GM21619 (cell line): ENCODE data around the gene CSNK1G1.

Source experiments
- ATAC-seq: cut with Tn5 transposase; IDR thresholded peaks from one replicate; pipeline ENCODE4 v1.9.1; 2021; ENCODE audit not compliant: unreplicated experiment

CSNK1G1 gene

DNA sequence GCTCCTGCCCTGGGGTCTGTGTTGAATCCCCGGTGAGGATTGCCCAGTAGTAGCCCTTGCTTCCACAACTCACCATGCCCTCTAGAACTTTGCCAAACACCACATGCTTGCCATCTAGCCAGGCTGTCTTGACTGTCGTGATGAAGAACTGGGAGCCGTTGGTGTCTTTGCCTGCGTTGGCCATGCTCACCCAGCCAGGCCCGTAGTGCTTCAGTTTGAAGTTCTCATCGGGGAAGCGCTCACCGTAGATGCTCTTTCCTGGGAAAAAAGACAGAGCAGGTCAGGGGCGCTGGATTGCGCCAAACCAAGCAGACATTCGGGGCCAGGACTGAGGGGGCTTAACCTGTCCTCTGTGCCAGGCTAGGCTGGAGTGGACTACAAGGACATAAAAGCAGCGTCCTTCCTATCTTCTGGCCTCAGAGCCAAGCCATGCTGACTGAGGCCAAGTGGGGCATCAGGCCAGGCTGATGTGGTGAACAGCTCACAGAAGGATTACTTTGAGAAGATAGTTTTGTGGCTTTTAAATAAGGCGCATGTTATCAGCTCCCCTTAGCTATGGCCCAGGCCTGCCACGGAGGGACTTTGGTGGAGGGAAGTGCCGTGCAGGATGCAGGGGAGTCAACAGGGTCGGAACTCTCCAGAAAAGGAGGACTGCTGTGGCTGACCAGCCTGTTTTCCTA, 199.2 kb downstream of the CSNK1G1 start:
- no peak for ATAC-seq

DNA sequence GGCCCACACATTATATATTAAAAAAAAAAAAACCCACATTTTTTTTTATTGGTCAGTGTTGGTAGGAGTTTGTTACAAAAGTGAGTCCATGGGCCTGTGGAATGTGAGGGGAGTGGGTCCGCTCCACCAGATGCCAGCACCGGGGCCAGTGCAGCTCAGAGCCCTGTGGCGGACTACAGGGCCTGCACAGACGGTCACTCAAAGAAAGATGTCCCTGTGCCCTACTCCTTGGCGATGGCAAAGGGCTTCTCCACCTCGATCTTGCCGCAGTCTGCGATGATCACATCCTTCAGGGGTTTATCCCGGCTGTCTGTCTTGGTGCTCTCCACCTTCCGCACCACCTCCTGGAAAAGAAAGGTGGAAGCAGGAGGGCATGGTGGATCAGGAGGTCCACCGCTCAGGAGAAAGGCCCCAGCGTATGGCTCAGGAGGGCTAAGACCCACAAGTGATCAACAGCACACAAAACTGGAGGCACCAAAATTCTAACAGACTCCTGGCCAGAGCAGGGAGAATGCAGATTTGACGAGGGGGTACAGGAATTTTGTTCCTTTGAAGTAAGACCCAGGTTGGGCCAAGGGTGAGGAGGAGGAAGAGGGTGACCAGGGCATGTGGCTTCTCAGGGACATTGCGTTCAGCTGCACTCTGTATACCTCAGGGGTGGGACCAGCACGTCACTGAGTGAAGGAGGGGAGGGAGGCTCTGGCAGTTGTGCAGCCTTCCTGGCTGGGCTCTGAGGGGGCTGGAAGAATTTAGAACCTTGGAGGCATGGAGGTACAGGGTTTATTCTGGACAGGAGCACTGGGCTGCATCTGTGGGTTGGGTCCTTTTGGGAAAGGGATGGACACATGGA, 199.9 kb downstream of the CSNK1G1 start:
- no peak for ATAC-seq

DNA sequence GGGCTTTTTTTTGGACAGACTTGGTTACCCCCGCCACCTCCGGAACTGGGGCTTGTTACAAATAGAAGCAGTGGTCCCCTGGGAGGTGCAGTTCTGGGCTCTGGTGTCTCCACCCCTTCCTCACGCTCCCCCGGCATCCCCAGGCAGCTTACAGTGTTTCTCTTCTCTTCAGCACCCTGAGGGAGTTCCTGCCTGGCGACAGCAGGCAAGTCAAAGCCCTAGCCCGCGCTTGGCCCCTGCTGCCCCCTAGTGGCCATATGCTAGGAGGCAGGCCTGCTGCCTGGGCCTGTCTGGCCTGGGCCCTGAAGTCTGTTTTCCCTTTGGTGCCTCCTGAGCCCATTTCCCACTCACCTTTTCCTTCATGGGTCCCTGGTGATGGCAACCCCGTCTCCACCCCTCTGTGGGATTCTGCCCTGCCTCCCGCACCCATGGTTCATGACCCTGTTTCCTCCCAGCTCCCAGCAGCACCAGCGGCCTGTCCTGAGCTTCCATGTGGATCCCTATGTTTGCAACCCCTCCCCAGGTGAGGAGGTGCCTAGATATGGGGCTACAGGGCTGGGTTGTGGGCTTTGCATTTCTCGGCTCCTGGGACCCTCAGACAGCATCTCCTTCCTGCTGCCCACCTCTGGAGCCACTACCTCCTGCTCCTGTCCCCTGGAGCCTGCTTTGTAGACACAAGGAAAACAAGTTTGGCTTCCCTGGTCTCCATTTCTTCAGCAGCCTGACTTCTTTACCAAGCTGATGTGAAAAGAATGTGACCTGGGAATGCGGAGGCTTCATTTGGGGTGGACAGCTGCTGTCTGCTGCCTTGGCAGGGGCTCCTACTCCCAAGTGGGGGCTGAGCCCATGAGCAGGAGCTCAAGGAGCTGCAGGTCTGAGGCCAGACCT, 202.2 kb downstream of the CSNK1G1 start:
- ATAC-seq = peak; percentile 51

DNA sequence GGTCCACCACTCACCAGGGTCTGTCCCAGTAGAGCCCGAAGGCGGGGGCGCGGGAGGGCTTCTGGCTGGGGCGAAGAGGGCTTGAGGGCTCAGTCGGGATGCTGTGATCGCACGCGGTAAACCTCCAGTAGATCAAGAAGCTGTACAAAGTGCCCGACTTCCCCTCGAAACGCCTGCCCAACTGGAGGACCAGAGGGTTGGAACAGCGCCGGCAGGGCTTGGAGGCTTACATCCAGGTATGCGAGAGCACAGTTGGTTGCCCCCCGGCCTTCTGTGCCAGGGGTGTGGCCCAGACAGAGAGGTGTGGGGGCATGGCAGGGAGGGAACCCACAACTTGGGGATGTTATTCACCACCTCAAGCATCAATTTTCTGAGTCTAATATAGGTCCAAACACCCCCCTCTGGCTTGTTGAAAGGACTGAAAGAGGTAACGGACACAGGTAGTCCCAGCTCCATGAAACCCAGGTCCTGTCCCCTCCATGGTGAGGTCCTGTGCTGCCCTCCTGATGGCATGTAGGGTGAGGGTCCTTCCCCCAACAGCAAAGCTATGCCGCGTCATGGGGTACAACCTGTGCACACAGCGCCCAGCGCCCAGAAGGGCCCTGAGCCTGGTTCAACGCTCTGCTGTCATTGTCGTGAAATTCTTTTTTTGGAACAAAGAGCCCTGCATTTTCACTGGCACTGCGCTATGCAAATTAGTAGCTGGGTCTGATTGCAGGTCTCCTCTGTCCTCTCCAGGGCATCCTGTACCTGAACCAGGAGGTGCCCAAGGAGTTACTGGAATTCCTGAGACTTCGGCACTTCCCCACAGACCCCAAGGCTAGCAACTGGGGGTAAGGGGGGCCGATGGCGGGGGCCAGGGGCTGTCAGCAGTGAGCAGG, 203.2 kb downstream of the CSNK1G1 start:
- ATAC-seq = peak; percentile 10

DNA sequence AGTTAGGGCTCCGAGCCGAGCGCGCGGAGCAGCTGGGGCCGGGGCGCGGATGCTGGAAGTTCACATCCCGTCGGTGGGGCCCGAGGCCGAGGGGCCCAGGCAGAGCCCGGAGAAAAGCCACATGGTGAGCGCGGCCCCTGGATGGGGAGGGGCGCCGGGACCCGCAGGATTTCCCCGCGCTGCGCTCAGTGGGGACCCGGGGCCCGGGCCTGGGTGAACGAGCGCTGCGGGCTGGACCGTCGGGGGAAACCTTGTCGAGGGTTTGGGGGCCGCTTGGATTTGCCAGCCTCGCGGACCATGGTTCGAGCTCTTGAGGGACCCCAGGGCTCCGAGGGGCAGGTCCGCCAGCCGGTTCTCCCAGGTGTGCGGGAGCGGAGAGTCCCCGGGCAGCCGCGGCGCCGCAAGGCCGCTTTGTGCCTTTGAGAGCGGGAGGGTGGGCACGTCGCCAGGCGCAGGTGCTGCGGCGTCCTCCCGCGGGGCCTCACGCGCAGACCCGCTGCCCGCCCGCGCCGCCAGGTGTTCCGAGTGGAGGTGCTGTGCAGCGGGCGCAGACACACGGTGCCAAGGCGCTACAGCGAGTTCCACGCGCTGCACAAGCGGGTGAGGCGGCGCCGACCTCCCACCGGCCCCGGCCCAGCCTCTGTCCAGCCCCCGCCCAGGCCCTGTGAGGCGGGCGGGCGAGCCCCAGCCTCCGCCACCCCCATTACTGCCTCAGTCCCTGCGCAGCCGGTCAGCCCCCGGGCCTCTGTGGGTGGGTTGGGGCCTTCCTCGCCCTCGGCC, 204.1 kb downstream of the CSNK1G1 start, which contains the start of gene SNX22:
TSS of gene SNX22 (plus strand) at position 5 of the 780 bp plus-strand sequence. CDS start at position 50, 45 bp downstream.
- ATAC-seq = no peak

DNA sequence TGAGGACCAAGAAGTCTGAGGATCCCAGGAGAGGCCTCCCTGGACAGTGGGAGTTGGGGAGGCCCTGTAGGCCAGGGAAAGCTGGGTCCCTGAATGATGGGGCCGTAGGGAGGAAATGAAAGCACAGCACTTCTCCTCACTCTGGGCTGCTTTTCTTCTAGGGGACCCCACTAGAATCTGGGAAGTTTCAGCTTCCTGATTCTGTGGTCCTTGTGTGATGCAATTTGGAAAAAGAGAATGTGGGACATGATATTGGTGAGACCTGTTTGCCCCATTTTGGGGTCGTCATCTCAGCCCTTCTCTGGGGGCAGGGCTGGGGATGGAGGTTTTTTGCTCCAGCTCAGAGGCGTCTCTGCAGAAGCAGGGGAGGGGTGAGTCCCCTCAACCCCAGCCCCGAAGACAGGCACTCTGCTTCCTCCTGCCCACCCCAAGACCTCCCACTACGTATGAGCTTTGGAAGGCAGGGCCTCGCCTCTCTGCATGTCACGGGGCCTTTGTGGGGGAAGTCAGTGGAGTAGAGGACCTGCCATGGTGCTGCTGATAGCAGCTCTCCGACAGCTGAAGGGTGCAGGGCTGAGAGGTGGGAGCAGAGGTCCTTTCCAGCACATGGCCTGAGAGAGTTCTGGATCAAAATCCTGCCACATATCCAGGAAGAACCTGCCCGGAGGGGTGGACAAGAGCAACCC, 205.9 kb downstream of the CSNK1G1 start:
- ATAC-seq = no peak

DNA sequence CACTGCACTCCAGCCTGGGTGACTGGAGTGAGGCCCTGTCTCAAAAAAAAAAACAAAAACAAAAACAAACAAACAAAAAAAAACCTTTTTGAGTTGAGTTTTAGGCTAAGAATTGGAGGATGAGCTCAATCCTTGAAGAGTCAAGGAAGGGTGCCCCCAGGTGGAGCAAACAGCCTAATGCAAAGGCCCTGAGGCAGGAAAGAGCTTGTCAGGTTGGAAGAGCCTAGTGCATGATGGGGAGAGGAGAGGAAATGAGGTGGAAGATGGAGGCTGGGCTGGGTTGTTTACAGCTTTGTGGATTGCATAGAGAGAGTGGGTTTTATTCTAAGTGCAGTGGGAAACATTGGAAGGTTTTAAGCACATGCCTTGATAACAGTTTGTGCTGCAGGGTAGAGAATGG, 206.5 kb downstream of the CSNK1G1 start:
- no peak for ATAC-seq

DNA sequence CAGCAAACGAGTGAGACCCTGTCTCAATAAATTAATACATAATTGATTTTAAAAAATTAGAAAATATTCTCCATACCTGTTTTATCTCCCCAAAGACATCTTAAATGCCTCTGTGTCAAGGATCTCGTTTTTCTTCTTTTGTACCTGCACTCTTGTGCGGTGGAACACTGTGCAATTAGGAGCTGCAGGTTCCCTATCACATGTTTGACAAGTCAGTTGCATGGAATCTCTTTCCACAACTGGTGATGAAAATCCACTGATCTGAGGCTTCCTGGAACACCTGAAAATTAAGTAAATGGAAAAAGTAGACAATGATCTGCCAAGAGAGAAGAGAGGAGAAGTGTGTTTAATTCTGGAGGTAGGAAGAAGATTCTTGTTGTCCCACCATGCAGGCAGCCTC, 207.4 kb downstream of the CSNK1G1 start:
- no peak for ATAC-seq

DNA sequence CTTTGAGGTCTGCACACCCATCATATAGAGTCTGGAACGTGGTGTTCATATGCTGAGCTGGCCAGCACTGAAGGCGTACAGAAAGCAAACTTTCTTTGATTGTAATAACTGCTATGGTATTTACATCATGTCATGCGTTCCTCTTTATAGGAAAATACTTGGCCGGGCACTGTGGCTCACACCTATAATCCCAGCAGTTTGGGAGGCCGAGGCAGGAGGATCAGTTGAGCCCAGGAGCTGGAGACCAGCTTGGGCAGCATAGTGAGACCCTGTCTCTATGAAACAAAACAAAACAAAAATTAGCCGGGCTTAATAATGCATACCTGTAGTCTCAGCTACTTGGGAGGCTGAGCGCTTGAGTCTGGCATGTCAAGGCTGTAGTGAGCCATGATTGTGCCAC, 207.8 kb downstream of the CSNK1G1 start:
- no peak for ATAC-seq

DNA sequence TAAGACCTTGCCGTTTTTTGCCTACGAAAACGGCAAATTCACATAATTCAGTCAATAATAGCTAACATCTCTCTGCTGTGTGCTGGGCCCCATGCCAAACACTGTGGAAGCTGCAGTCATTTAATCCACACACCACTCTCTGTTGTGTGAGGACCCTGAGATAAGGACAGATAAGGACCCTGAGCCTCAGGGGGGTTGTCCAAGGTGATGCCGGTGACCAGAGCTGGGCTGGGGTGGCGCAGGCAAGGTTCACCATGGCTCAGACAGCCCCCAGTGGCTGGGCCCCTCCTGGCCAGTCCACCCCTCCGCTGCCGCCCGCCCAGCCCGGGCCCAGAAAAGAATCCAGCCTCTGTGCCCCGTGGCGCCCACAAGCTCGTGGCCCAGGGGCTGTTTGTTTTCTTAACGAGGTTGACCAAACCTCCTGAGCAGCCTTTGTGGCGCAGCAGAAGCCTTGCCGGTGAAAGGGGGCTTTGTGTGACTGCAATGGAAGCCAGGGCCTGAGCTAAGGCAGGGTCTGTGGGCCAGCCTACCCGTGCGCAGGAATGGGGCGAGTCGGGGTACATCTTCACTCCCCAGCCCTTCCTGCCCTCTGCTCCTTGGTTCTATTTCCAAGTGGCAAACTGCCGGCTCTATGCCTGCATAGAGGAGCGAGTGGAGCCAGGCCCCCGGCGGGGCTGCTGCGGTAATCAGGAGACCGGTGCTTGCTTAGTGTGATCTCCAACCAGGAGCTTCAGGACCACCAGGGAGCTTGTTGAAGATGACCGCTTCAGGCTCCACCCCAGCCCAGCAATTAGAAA, 208.9 kb downstream of the CSNK1G1 start:
- no peak for ATAC-seq

DNA sequence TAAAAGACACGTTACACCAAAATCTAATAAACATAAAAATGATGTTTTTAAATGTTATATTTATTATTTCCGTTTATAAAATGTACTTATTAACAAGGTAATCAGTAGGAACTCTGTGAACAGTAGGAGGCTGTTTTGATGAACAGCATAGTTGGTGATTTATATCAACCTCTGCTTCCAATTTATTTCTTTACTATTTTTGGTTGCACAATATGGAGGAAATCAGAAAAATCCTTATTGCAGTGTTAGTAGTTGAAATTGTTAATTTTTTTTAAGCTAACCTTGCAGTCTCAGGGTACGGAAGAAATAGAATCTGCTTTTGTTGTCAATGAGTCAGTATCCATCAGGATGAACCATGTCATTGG, 209.5 kb downstream of the CSNK1G1 start:
- no peak for ATAC-seq

DNA sequence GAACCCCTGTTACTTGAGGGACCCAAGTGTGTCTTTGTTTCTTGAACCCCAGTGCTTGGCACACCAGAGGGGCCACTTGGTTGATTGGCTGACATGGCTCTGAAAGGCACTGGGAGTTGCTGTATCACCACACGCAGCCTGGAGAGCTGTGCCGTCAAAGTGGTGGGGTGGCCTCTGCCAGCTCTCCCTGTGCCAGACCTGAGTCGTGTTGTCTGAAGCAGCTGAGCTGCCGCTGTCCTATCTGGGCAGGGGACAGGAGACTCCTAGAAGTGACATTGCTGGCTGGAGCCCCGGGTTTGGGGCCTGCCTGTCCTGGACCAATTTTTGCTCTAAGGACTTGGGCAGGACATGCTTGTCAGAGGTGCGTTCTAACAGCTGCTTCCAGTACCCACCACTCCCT, 209.9 kb downstream of the CSNK1G1 start:
- ATAC-seq = no peak

DNA sequence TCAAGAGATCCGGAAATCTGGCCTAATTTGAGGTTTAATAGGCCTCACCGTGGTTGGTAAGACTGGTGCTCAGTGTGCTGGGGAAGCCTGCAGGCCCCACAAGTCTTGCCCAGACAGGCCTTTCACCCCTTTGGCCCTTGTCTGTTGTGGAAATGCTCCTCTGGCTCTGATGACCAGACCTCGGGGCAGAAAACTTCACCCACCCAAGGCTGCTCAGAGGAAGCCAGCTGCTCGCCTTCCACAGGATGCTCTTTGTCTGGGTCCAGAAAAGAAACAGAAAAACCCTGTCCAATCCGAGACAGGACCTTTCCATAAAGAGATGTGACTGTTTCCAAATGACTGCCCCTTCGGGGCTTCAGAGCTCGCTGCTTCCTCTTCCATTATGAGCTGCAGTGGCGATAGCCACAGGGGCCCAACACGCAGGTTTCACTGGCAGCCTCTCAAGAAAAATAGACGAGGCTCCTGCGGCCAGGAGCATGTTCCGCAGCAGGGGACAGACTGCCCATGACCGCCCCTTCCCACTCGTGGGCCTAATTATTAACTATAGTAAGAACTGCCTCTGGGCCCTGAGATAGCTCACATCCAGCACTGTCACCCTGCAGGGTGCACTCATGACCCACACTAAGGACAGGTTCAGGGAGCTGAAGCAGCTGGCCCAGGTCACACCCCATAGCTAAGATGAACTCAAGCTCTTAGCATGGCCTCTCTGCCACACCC, 211.2 kb downstream of the CSNK1G1 start:
- ATAC-seq = peak; percentile 72

DNA sequence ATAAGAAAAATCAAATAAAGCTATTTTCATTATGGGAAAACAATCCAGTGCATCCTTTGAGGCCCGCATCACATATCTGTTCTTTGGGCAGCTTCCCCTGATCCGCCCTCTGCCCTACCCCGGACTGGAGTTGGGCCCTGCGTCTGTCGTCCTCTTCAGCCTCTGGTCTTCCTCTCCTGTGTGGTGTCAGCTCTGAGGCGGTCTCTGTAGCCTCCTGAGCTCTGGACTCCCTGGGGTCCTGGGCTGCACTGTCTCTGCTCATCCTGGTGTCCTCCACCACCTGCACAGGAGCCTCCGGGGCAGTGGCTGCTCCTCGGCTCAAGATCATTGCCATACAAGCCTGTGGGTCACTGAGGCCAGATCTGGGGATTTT, 211.8 kb downstream of the CSNK1G1 start:
- ATAC-seq = no peak

DNA sequence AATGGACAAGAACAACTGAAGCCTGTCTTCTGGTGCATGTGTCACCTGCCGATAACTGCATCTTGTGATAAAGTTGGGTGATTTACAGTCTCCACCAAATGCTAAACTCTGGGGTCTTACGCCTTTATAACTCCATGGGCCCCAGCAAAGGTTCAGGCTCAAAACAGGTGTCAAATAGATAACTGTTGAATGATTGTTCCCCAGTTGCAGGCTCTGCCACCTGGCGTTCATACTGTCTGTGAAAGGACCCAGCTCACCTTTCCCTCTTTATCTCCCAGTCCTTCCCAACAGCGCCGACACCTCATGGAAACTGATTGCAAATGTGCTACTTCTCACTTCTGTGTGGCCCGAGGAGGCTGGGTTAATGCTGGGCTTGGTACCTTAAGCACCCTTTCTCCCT, 212.7 kb downstream of the CSNK1G1 start:
- no peak for ATAC-seq

DNA sequence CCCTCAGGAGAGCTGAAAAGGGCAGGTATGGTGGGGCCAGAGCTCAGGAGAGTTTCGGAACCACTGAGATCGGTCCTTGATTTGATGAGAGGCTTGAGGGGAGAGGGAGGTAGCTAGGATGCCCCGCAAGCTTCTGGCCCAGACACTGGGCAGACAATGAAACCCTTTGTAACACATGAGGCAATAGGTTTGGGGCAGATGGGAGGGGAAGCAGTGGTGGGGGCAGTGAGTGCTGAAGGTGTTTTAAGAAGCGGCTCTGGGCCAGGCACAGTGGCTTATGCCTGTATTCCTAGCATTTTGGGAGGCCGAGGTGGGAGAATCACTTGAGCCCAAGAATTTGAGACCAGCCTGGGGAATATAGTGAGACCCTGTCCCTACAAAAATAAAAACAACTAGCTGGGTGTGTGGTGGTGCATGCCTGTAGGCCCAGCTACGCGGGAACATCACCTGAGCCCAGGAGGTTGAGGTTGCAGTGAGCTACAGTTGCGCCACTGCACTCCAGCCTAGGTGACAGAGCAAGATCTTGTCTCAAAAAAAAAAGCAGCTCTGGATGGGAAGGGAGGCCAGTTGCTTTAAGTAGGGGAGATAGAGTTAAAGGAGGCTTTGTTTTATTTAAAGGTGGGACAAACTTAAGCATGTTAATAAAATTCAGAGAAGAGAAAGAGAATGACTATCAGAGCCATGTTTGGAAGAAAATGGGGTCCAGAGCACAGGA, 214.0 kb downstream of the CSNK1G1 start:
- no peak for ATAC-seq

DNA sequence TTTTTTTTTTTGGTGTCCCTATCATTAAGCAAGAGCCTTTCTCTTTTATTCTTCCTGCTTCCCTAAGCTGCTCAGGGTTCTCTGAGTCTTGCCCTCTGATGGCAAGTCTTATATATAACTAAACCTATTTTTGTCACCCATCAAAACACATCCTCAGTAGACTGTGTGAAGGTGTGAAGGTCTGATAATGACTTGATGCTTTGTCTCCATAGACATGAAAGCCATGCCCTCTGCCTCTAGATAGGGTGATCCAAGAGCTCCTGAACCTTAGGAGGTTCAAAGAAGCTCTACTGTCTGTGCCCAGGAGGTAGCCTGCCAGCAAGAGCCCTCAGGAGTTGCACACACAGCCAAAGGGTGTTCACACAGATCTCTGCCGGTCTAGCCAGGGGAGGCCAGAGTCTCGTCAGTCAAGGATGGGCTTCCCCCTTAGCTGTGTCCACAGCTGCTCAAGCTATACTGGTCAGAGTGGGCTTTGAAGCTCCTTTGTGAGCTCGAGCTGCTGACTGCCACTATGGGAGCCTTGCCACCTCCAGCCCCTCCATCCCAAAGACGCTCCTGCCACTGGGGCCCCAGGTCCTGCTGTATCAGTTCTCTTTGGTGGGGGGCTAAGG, 217.5 kb downstream of the CSNK1G1 start:
- ATAC-seq = no peak
